Activated CD4-positive, alpha-beta T cell treated with anti-CD3 and anti-CD28 coated beads for 36 hours (primary cell): Measurements from ENCODE around the gene FKBP5. TPM values are rescaled to one million over a fixed set of nuclear protein-coding genes. Genes with fewer than 3 reads are reported as not detected.
A peak's percentile ranks its signal among the peaks of the same experiment; 100 is the strongest.

Experiments
- ATAC-seq: fragments of 200-7000 bp; cut with Tn5 transposase; one replicate; pipeline ENCODE4 v1.10.0; 2021; ENCODE audit warnings: mild to moderate bottlenecking, moderate library complexity
- CTCF ChIA-PET: fragments of 350-600 bp; sonication (Branson Sonifier 250); formaldehyde crosslinking; loops from one replicate; lab custom pipeline; 2021; ENCODE audit warnings: antibody characterized with exemption; lab: Charles Lee
- POLR2A ChIA-PET: fragments of 350-600 bp; sonication (Branson Sonifier 250); formaldehyde crosslinking; loops from one replicate; lab custom pipeline; 2021; ENCODE audit warnings: antibody characterized with exemption, inconsistent platforms; lab: Charles Lee
- DNase-seq: peaks from one replicate; pipeline ENCODE4 v3.0.0-alpha.2; 2020
- H3K27ac Mint-ChIP-seq: one replicate; pipeline ENCODE4 v1.8.0; 2021; ENCODE audit warnings: mixed read lengths
- H3K27me3 Mint-ChIP-seq: one replicate; pipeline ENCODE4 v1.8.0; 2021; ENCODE audit warnings: mixed read lengths
- H3K36me3 Mint-ChIP-seq: one replicate; pipeline ENCODE4 v1.8.0; 2021; ENCODE audit warnings: low read depth, mixed read lengths
- H3K4me1 Mint-ChIP-seq: one replicate; pipeline ENCODE4 v1.8.0; 2021; ENCODE audit warnings: mixed read lengths
- H3K4me3 Mint-ChIP-seq: one replicate; pipeline ENCODE4 v1.8.0; 2021; ENCODE audit warnings: mild to moderate bottlenecking, moderate library complexity, mixed read lengths
- H3K9me3 Mint-ChIP-seq: one replicate; pipeline ENCODE4 v1.8.0; 2021; ENCODE audit warnings: low read depth, mixed read lengths
- intact Hi-C, 2 experiments: fragments of 100-400 bp; cut with DNase I in 1 of 2; cut with micrococcal nuclease in 1 of 2; formaldehyde crosslinking; loops; one replicate each; pipeline versions ENCODE4 v1.14.2 to v1.15.1; 2022 to 2024; cut with DNase I, micrococcal nuclease
- total RNA-seq, 2 experiments: library from RNA; stranded (reverse); gene quantifications; one replicate each; pipeline ENCODE4 v1.2.3, GENCODE V29; 2021

FKBP5 gene
- total RNA-seq, 2 experiments from 2014 or later = 140 to 141 TPM

GRCh38 chr6:35731414-35731735, 42.7 kb upstream of the FKBP5 start:
- ATAC-seq = peak; percentile 43
- CTCF ChIA-PET = interaction anchor here (1.1 to 1.8 kb wide), 8 partner anchors 12 to 140 kb away, joined by 3 to 5 read pairs (median 4); no protein-coding TSS in a partner anchor
- peak; percentile 97 for DNase-seq
- H3K9me3 Mint-ChIP-seq = no peaks in the 10 kb centered on the region
- H3K4me3 Mint-ChIP-seq = peak overlapping the region; percentile 77
- no peaks in the 10 kb centered on the region for H3K27me3 Mint-ChIP-seq
- H3K4me1 Mint-ChIP-seq = peaks cover 88% of the 10 kb centered on the region
- intact Hi-C loops = loop anchor here (1.0 to 5.0 kb wide), 7 partner anchors 62 to 711 kb away; partner anchors contain the start of genes BRPF3 (in 1 of the 2), FANCE (in 1 of the 2), KCTD20 (in 1 of the 2) and PXT1 (in 1 of the 2)
- POLR2A ChIA-PET = interaction anchor here (0.6 to 1.1 kb wide), 2 partner anchors 11 to 220 kb away, joined by 3 to 6 read pairs; no protein-coding TSS in a partner anchor
- H3K36me3 Mint-ChIP-seq = no peaks in the 10 kb centered on the region
- H3K27ac Mint-ChIP-seq = peak overlapping the region; percentile 95

GRCh38 chr6:35730745-35731413, 42.2 kb upstream of the FKBP5 start:
- H3K4me1 Mint-ChIP-seq = peaks cover 88% of the 10 kb centered on the region
- intact Hi-C loops = loop anchor here (1.0 to 5.0 kb wide), 7 partner anchors 62 to 711 kb away; partner anchors contain the start of genes BRPF3 (in 1 of the 2), FANCE (in 1 of the 2), KCTD20 (in 1 of the 2) and PXT1 (in 1 of the 2)

GRCh38 chr6:35729722-35730121, 41.0 kb upstream of the FKBP5 start:
- Mint-ChIP-seq H3K27ac (peak overlapping the region; percentile 80), H3K36me3 (no peaks in the 10 kb centered on the region), H3K4me3 (no peak overlapping the region), H3K4me1 (peaks cover 88% of the 10 kb centered on the region), H3K9me3 (no peaks in the 10 kb centered on the region), H3K27me3 (no peaks in the 10 kb centered on the region)
- intact Hi-C loops = loop anchor here (2.0 to 5.0 kb wide), 8 partner anchors 41 to 948 kb away; partner anchors contain the start of genes BRPF3 (in 1 of the 2), CDKN1A (in 1 of the 2), FANCE (in 1 of the 2) and FKBP5 (in 1 of the 2)
- POLR2A ChIA-PET = no interaction called here
- DNase-seq = no peak
- ATAC-seq = no peak
- CTCF ChIA-PET = interaction anchor here (0.6 to 1.0 kb wide), 2 partner anchors 43 to 146 kb away, joined by 3 to 4 read pairs; no protein-coding TSS in a partner anchor

More at GRCh38 chr6:35730745-35731413, 42.2 kb upstream of the FKBP5 start:
- POLR2A ChIA-PET = no interaction called here
- H3K4me3 Mint-ChIP-seq = peak overlapping the region; percentile 77
- no peaks in the 10 kb centered on the region for H3K27me3 Mint-ChIP-seq
- no peak for DNase-seq
- H3K9me3 Mint-ChIP-seq = no peaks in the 10 kb centered on the region
- ATAC-seq = peak; percentile 1
- CTCF ChIA-PET = interaction anchor here (0.7 to 1.8 kb wide), 5 partner anchors 13 to 140 kb away, joined by 3 to 5 read pairs (median 5); no protein-coding TSS in a partner anchor
- H3K36me3 Mint-ChIP-seq = no peaks in the 10 kb centered on the region
- peak overlapping the region; percentile 65 for H3K27ac Mint-ChIP-seq

GRCh38 chr6:35728683-35729678, 40.3 kb upstream of the FKBP5 start:
- intact Hi-C loops = loop anchor here (1.0 to 5.0 kb wide), 4 partner anchors 10 to 948 kb away; partner anchors contain the start of genes CDKN1A (in 1 of the 2) and FKBP5 (in 1 of the 2)
- peak overlapping the region; percentile 62 for H3K4me3 Mint-ChIP-seq
- H3K27ac Mint-ChIP-seq = peak overlapping the region; percentile 92
- peak; percentile 69 for DNase-seq
- POLR2A ChIA-PET = interaction anchor here (0.6 to 1.0 kb wide), 2 partner anchors 9 to 255 kb away, joined by 3 read pairs; no protein-coding TSS in a partner anchor
- no peaks in the 10 kb centered on the region for H3K27me3 Mint-ChIP-seq
- no peaks in the 10 kb centered on the region for H3K9me3 Mint-ChIP-seq
- CTCF ChIA-PET = interaction anchor here (0.8 to 2.4 kb wide), 6 partner anchors 7 to 144 kb away, joined by 3 to 7 read pairs (median 4); no protein-coding TSS in a partner anchor
- no peak for ATAC-seq
- H3K4me1 Mint-ChIP-seq = peaks cover 88% of the 10 kb centered on the region
- H3K36me3 Mint-ChIP-seq = no peaks in the 10 kb centered on the region

- H3K4me1 Mint-ChIP-seq = peaks cover 86% of the 10 kb centered on the region
- peak; percentile 40 for ATAC-seq
- no peaks in the 10 kb centered on the region for H3K27me3 Mint-ChIP-seq
- ChIA-PET POLR2A (interaction anchor here (0.6 to 1.4 kb wide), 5 partner anchors 8 to 254 kb away, joined by 3 to 7 read pairs (median 3); no protein-coding TSS in a partner anchor), CTCF (interaction anchor here (0.7 to 2.4 kb wide), 7 partner anchors 8 to 143 kb away, joined by 3 to 7 read pairs (median 4); no protein-coding TSS in a partner anchor)
- peak; percentile 93 for DNase-seq
- H3K27ac Mint-ChIP-seq = peak overlapping the region; percentile 92
- H3K4me3 Mint-ChIP-seq = peak overlapping the region; percentile 62
- H3K9me3 Mint-ChIP-seq = no peaks in the 10 kb centered on the region
- H3K36me3 Mint-ChIP-seq = no peaks in the 10 kb centered on the region
- intact Hi-C loops = loop anchor here (1.0 to 5.0 kb wide), 5 partner anchors 9 to 949 kb away; partner anchors contain the start of genes CDKN1A (in 1 of the 2) and FKBP5 (in 1 of the 2)
These were observed 39.4 kb upstream of the FKBP5 start for GRCh38 chr6:35727935-35728682.

- peak overlapping the region; percentile 91 for H3K27ac Mint-ChIP-seq
- no peaks in the 10 kb centered on the region for H3K27me3 Mint-ChIP-seq
- ATAC-seq (no peak), DNase-seq (no peak)
- CTCF ChIA-PET = interaction anchor here (0.7 to 2.4 kb wide), 5 partner anchors 9 to 140 kb away, joined by 4 to 7 read pairs (median 5); no protein-coding TSS in a partner anchor
- H3K36me3 Mint-ChIP-seq = no peaks in the 10 kb centered on the region
- H3K4me1 Mint-ChIP-seq = peaks cover 82% of the 10 kb centered on the region
- no peaks in the 10 kb centered on the region for H3K9me3 Mint-ChIP-seq
- POLR2A ChIA-PET = interaction anchor here (0.9 to 1.4 kb wide), 4 partner anchors 8 to 17 kb away, joined by 3 to 7 read pairs (median 3); no protein-coding TSS in a partner anchor
- H3K4me3 Mint-ChIP-seq = peak overlapping the region; percentile 62
- intact Hi-C loops = loop anchor here (2.0 to 5.0 kb wide), 2 partner anchors 17 to 950 kb away; partner anchors contain the start of gene CDKN1A (in 1 of the 2)
These were observed 38.7 kb upstream of the FKBP5 start for GRCh38 chr6:35727231-35727934.

- H3K4me1 Mint-ChIP-seq = peaks cover 82% of the 10 kb centered on the region
- intact Hi-C loops = loop anchor here (1.0 to 5.0 kb wide), 3 partner anchors 15 to 951 kb away; partner anchors contain the start of gene CDKN1A (in 1 of the 2)
These were observed 37.2 kb upstream of the FKBP5 start for GRCh38 chr6:35725721-35726438.

GRCh38 chr6:35725081-35725708, 36.5 kb upstream of the FKBP5 start:
- Mint-ChIP-seq H3K36me3 (no peaks in the 10 kb centered on the region), H3K27ac (peak overlapping the region; percentile 91), H3K27me3 (no peaks in the 10 kb centered on the region), H3K4me1 (peaks cover 82% of the 10 kb centered on the region), H3K9me3 (no peaks in the 10 kb centered on the region), H3K4me3 (no peak overlapping the region)
- CTCF ChIA-PET = interaction anchor here (0.6 to 1.5 kb wide), 6 partner anchors 11 to 101 kb away, joined by 3 to 5 read pairs (median 3); no protein-coding TSS in a partner anchor
- ATAC-seq = no peak
- intact Hi-C loops = loop anchor here in 1 of 2 experiments (5.0 kb wide), 1 partner anchor 952 kb away; the partner anchor contains the start of gene CDKN1A
- POLR2A ChIA-PET = interaction anchor here (1.7 kb wide), 1 partner anchor 38 kb away, joined by 6 read pairs; no protein-coding TSS in a partner anchor
- DNase-seq = no peak

More at GRCh38 chr6:35725721-35726438, 37.2 kb upstream of the FKBP5 start:
- ATAC-seq (peak; percentile 31), DNase-seq (peak; percentile 53)
- ChIA-PET POLR2A (interaction anchor here (1.7 kb wide), 1 partner anchor 39 kb away, joined by 6 read pairs; no protein-coding TSS in a partner anchor), CTCF (interaction anchor here (0.6 to 1.5 kb wide), 7 partner anchors 12 to 102 kb away, joined by 3 to 5 read pairs (median 3); no protein-coding TSS in a partner anchor)
- Mint-ChIP-seq H3K4me3 (peak overlapping the region; percentile 62), H3K27ac (peak overlapping the region; percentile 91), H3K27me3 (no peaks in the 10 kb centered on the region), H3K9me3 (no peaks in the 10 kb centered on the region), H3K36me3 (no peaks in the 10 kb centered on the region)
